SK-N-SH treated with all-trans-retinoic acid at 6 μM for 48 hours (cell line): ENCODE results near the gene MYO9A.
"Not testable (repeated sequence)": the region's sequence is repeated elsewhere in the genome, so short reads cannot be mapped to it uniquely, and the experiment has no call there.

Source experiments
- ATAC-seq: fragments of 200-7000 bp; cut with Tn5 transposase; 3 replicates; pipeline ENCODE4 v1.9.1; 2020; ENCODE audit warnings: mild to moderate bottlenecking, moderate library complexity
- ARNTL ChIP-seq: fragments of 450-650 bp; formaldehyde crosslinking; IDR thresholded peaks from 2 replicates; pipeline ENCODE4 v1.5.0; 2020; ENCODE audit warnings: low read depth, mild to moderate bottlenecking, moderate library complexity, borderline replicate concordance
- BACH2 ChIP-seq: fragments of 250-450 bp; sonication (Bioruptor Pico); IDR thresholded peaks from 2 replicates; pipeline ENCODE4 v1.9.0; 2021; ENCODE audit warnings: mild to moderate bottlenecking, borderline replicate concordance
- CSDC2 ChIP-seq: fragments of 250-450 bp; sonication (Bioruptor Pico); IDR thresholded peaks from 2 replicates; pipeline ENCODE4 v1.5.0; 2020; ENCODE audit warnings: mild to moderate bottlenecking, moderate library complexity
- CSRNP3 ChIP-seq: fragments of 250-450 bp; sonication (Bioruptor Pico); IDR thresholded peaks from 2 replicates; pipeline ENCODE4 v1.5.1; 2021; ENCODE audit warnings: mild to moderate bottlenecking, moderate library complexity
- ESRRG ChIP-seq: fragments of 250-450 bp; sonication (Bioruptor Pico); IDR thresholded peaks from 2 replicates; pipeline ENCODE4 v1.6.1; 2021; ENCODE audit warnings: mild to moderate bottlenecking
- GLIS3 ChIP-seq: fragments of 250-450 bp; sonication (Bioruptor Pico); IDR thresholded peaks from 2 replicates; pipeline ENCODE4 v1.5.0; 2020; ENCODE audit warnings: mild to moderate bottlenecking, moderate library complexity
- ISL1 ChIP-seq: fragments of 250-450 bp; sonication (Bioruptor Pico); IDR thresholded peaks from 2 replicates; pipeline ENCODE4 v2.1.2; 2022; ENCODE audit warnings: mild to moderate bottlenecking, moderate library complexity
- OSR1 ChIP-seq: fragments of 250-450 bp; sonication (Bioruptor Pico); IDR thresholded peaks from 2 replicates; pipeline ENCODE4 v1.8.0; 2022; ENCODE audit warnings: moderate library complexity, mild to moderate bottlenecking, inconsistent platforms
- PATZ1 ChIP-seq: fragments of 250-450 bp; sonication (Bioruptor Pico); IDR thresholded peaks from 2 replicates; pipeline ENCODE4 v1.8.0; 2020; ENCODE audit warnings: mild to moderate bottlenecking, moderate library complexity, borderline replicate concordance
- POU6F1 ChIP-seq: fragments of 250-450 bp; sonication (Bioruptor Pico); IDR thresholded peaks from 2 replicates; pipeline ENCODE4 v1.8.0; 2021; ENCODE audit warnings: low read depth, mild to moderate bottlenecking, moderate library complexity, borderline replicate concordance
- RARB ChIP-seq: fragments of 250-450 bp; sonication (Bioruptor Pico); IDR thresholded peaks from 2 replicates; pipeline ENCODE4 v1.8.0; 2021; ENCODE audit warnings: mild to moderate bottlenecking, moderate library complexity
- SNAI2 ChIP-seq: fragments of 250-450 bp; sonication (Bioruptor Pico); IDR thresholded peaks from 2 replicates; pipeline ENCODE4 v1.5.0; 2020; ENCODE audit warnings: mild to moderate bottlenecking, moderate library complexity
- TCF4 ChIP-seq: fragments of 250-450 bp; sonication (Bioruptor Pico); IDR thresholded peaks from 2 replicates; pipeline ENCODE4 v1.8.0; 2021; ENCODE audit warnings: mild to moderate bottlenecking, moderate library complexity, borderline replicate concordance
- TOX ChIP-seq: fragments of 250-450 bp; sonication (Bioruptor Pico); IDR thresholded peaks from 2 replicates; pipeline ENCODE4 v1.8.0; 2021; ENCODE audit warnings: mild to moderate bottlenecking, moderate library complexity, borderline replicate concordance
- ZC3H10 ChIP-seq: fragments of 250-450 bp; sonication (Bioruptor Pico); IDR thresholded peaks from 2 replicates; pipeline ENCODE4 v1.5.1; 2021; ENCODE audit warnings: mild to moderate bottlenecking, moderate library complexity
- ZFP3 ChIP-seq: fragments of 250-450 bp; sonication (Bioruptor Pico); IDR thresholded peaks from 2 replicates; pipeline ENCODE4 v1.5.0; 2020; ENCODE audit warnings: mild to moderate bottlenecking, moderate library complexity
- ZFP30 ChIP-seq: fragments of 450-650 bp; formaldehyde crosslinking; IDR thresholded peaks from 2 replicates; pipeline ENCODE4 v1.5.0; 2022; ENCODE audit warnings: mild to moderate bottlenecking, moderate library complexity
- ZNF565 ChIP-seq: fragments of 450-650 bp; formaldehyde crosslinking; conservative IDR thresholded peaks from 2 replicates; pipeline ENCODE4 v1.5.0; 2020; ENCODE audit warnings: low read depth, mild to moderate bottlenecking, moderate library complexity
- ZNF70 ChIP-seq: fragments of 450-650 bp; formaldehyde crosslinking; IDR thresholded peaks from 2 replicates; pipeline ENCODE4 v1.5.0; 2020; ENCODE audit warnings: mild to moderate bottlenecking, moderate library complexity
- ZNF8 ChIP-seq: fragments of 450-650 bp; formaldehyde crosslinking; IDR thresholded peaks from 2 replicates; pipeline ENCODE4 v1.5.0; 2020; ENCODE audit warnings: mild to moderate bottlenecking, moderate library complexity

The MYO9A gene

GRCh38 chr15:72033711-72034110 is 84.2 kb downstream of the MYO9A start:
- ATAC-seq = no peak; the same call in 2 of the 3 replicates
- TF ChIP-seq POU6F1 = no peak

- no peak for ATAC-seq
- TF ChIP-seq OSR1 (no peak), ARNTL (CRISPR knock-in tag) (no peak), SNAI2 (CRISPR knock-in tag) (no peak), POU6F1 (no peak), ZFP3 (CRISPR knock-in tag) (no peak), GLIS3 (CRISPR knock-in tag) (no peak), ZNF70 (CRISPR knock-in tag) (no peak), ZFP30 (CRISPR knock-in tag) (no peak), PATZ1 (no peak), TOX (CRISPR knock-in tag) (no peak), ISL1 (CRISPR knock-in tag) (no peak), ZC3H10 (no peak), ZNF8 (CRISPR knock-in tag) (no peak), TCF4 (CRISPR knock-in tag) (no peak), RARB (CRISPR knock-in tag) (no peak), ZNF565 (CRISPR knock-in tag) (no peak), CSDC2 (CRISPR knock-in tag) (no peak), BACH2 (CRISPR knock-in tag) (no peak), CSRNP3 (CRISPR knock-in tag) (no peak), ESRRG (CRISPR knock-in tag) (no peak)
Measured at GRCh38 chr15:72033285-72033684, 84.7 kb downstream of the MYO9A start.

- ATAC-seq = no peak
- no peak for TF ChIP-seq PATZ1
- no peak for TF ChIP-seq BACH2 (CRISPR knock-in tag)
Measured at GRCh38 chr15:72021604-72022003, 96.3 kb downstream of the MYO9A start.

- ATAC-seq = no peak
- TF ChIP-seq ZFP30 (CRISPR knock-in tag) = no peak
- TF ChIP-seq TCF4 (CRISPR knock-in tag) = no peak
- TF ChIP-seq ESRRG (CRISPR knock-in tag) = no peak
- TF ChIP-seq ZFP3 (CRISPR knock-in tag) = no peak
- no peak for TF ChIP-seq ARNTL (CRISPR knock-in tag)
- TF ChIP-seq RARB (CRISPR knock-in tag) = no peak
- no peak for TF ChIP-seq ZC3H10
Measured at GRCh38 chr15:72020799-72021198, 97.2 kb downstream of the MYO9A start.

GRCh38 chr15:72014555-72014954 is 103.4 kb downstream of the MYO9A start:
- not testable (repeated sequence) for ATAC-seq
